Measurements from ENCODE around the gene SLAMF8.

SLAMF8 gene

GRCh38 chr1:159821171-159821867, 5.4 kb upstream of the SLAMF8 start:
- no peak for DNase-seq

GRCh38 chr1:159823406-159823805, 3.3 kb upstream of the SLAMF8 start:
- DNase-seq: no peak

GRCh38 chr1:159825564-159825963, 1.1 kb upstream of the SLAMF8 start:
- no peak for DNase-seq

- DNase-seq: no peak
Observed at GRCh38 chr1:159827102-159827490, 423 bp downstream of the SLAMF8 start.

GRCh38 chr1:159827549-159827948, 876 bp downstream of the SLAMF8 start:
- DNase-seq: no peak

- no peak for DNase-seq
Observed at GRCh38 chr1:159828176-159828575, 1.5 kb downstream of the SLAMF8 start.

GRCh38 chr1:159828581-159829272, 2.1 kb downstream of the SLAMF8 start:
- DNase-seq: no peak

GRCh38 chr1:159829273-159829634, 2.6 kb downstream of the SLAMF8 start:
- no peak for DNase-seq

GRCh38 chr1:159829822-159830465, 3.3 kb downstream of the SLAMF8 start:
- DNase-seq: no peak

GRCh38 chr1:159830722-159831121, 4.0 kb downstream of the SLAMF8 start:
- DNase-seq: no peak

GRCh38 chr1:159831412-159832141, 4.9 kb downstream of the SLAMF8 start:
- no peak for DNase-seq

GRCh38 chr1:159832309-159832708, 5.6 kb downstream of the SLAMF8 start:
- DNase-seq: no peak

- DNase-seq: no peak
Observed at GRCh38 chr1:159835356-159835755, 8.7 kb downstream of the SLAMF8 start.

GRCh38 chr1:159835862-159836525, 9.3 kb downstream of the SLAMF8 start:
- no peak for DNase-seq

- DNase-seq: no peak
Observed at GRCh38 chr1:159838715-159839114, 12.0 kb downstream of the SLAMF8 start.

- no peak for DNase-seq
Observed at GRCh38 chr1:159839116-159839849, 12.6 kb downstream of the SLAMF8 start.

GRCh38 chr1:159841749-159842148, 15.1 kb downstream of the SLAMF8 start:
- no peak for DNase-seq

- no peak for DNase-seq
Observed at GRCh38 chr1:159843459-159843858, 16.8 kb downstream of the SLAMF8 start.

GRCh38 chr1:159845751-159846629, 19.3 kb downstream of the SLAMF8 start:
- no peak for DNase-seq

GRCh38 chr1:159847231-159847630, 20.6 kb downstream of the SLAMF8 start:
- no peak for DNase-seq

GRCh38 chr1:159848326-159848725, 21.7 kb downstream of the SLAMF8 start:
- no peak for DNase-seq
